ENCODE measurements around the gene SOHLH2. TPM values are rescaled to one million over a fixed set of nuclear protein-coding genes. Genes with fewer than 3 reads are reported as not detected.

SOHLH2 gene
- total RNA-seq, 4 donors from 2014 or later: 0.13 TPM; not detected in 3

GRCh38 chr13:36148446-36148845, 65.9 kb downstream of the SOHLH2 start:
- Histone ChIP-seq H3K4me1 (no peaks in the 10 kb centered on the region), H3K36me3 (no peaks in the 10 kb centered on the region), H3K9me3 (no peaks in the 10 kb centered on the region), H3K27me3 (no peaks in the 10 kb centered on the region), H3K27ac (no peak overlapping the region), H3K4me3 (replicated peaks in 1 of 3) (no peak overlapping the region)
- no peak for DNase-seq
- WGBS, 2 donors: 88 to 94% methylated on average over 1 of the region's 1 CpG
- no peak for TF ChIP-seq CTCF (IDR thresholded peaks at IDR 0.05)
- TF ChIP-seq POLR2A (IDR thresholded peaks at IDR 0.05): no peak
- intact Hi-C loops (cut with DNase I): no loop called here

GRCh38 chr13:36147330-36147729, 67.0 kb downstream of the SOHLH2 start:
- Histone ChIP-seq H3K4me1 (no peaks in the 10 kb centered on the region), H3K4me3 (replicated peaks in 1 of 3) (no peak overlapping the region), H3K36me3 (no peaks in the 10 kb centered on the region), H3K9me3 (no peaks in the 10 kb centered on the region), H3K27me3 (no peaks in the 10 kb centered on the region), H3K27ac (no peak overlapping the region)
- intact Hi-C loops (cut with DNase I): no loop called here
- TF ChIP-seq POLR2A (IDR thresholded peaks at IDR 0.05): no peak
- TF ChIP-seq CTCF (IDR thresholded peaks at IDR 0.05): no peak
- 91% methylated on average over 3 of the region's 3 CpGs for WGBS, 2 donors
- DNase-seq: no peak

GRCh38 chr13:36146511-36147269, 67.7 kb downstream of the SOHLH2 start:
- H3K27me3 ChIP-seq: no peaks in the 10 kb centered on the region
- H3K9me3 ChIP-seq: no peaks in the 10 kb centered on the region
- TF ChIP-seq POLR2A (IDR thresholded peaks at IDR 0.05) (no peak), CTCF (IDR thresholded peaks at IDR 0.05) (no peak)
- WGBS, 2 donors: 76 to 92% methylated on average over 4 of the region's 4 CpGs
- no peak for DNase-seq
- no peaks in the 10 kb centered on the region for H3K36me3 ChIP-seq
- intact Hi-C loops (cut with DNase I): no loop called here
- H3K4me3 ChIP-seq (replicated peaks in 1 of 3): no peak overlapping the region
- H3K27ac ChIP-seq: no peak overlapping the region
- H3K4me1 ChIP-seq: no peaks in the 10 kb centered on the region

GRCh38 chr13:36143738-36144137, 70.6 kb downstream of the SOHLH2 start:
- H3K4me3 ChIP-seq (replicated peaks in 1 of 3): no peak overlapping the region
- H3K4me1 ChIP-seq: no peaks in the 10 kb centered on the region
- TF ChIP-seq POLR2A (IDR thresholded peaks at IDR 0.05): no peak
- no peak for TF ChIP-seq CTCF (IDR thresholded peaks at IDR 0.05)
- intact Hi-C loops (cut with DNase I): no loop called here
- WGBS, 2 donors: 76 to 88% methylated on average over 2 of the region's 2 CpGs
- H3K36me3 ChIP-seq: no peaks in the 10 kb centered on the region
- no peaks in the 10 kb centered on the region for H3K27me3 ChIP-seq
- DNase-seq: no peak
- no peak overlapping the region for H3K27ac ChIP-seq
- no peaks in the 10 kb centered on the region for H3K9me3 ChIP-seq

DNA sequence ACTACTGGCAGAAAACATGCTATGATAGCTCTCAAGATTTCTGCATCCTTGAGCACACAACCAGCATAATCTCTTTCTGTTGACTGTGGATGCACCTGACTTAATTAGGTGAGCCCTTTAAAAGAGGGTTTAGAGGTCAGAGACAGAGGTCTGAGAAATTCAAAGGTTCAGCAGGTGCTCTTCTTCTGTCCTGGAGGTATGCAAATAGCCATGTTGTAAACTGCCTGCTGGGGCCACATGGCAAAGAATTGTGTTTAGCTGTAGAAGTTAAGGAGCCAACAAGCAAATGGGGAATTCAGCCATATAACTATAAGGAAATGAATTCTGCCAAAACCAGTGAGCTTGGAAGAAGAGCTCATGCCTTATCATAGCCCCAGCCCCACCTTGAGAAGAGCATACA, 71.6 kb downstream of the SOHLH2 start:
- no peaks in the 10 kb centered on the region for H3K4me1 ChIP-seq
- H3K27me3 ChIP-seq: no peaks in the 10 kb centered on the region
- H3K4me3 ChIP-seq (replicated peaks in 1 of 3): no peak overlapping the region
- intact Hi-C loops (cut with DNase I): no loop called here
- H3K36me3 ChIP-seq: no peaks in the 10 kb centered on the region
- DNase-seq: no peak
- no peak overlapping the region for H3K27ac ChIP-seq
- H3K9me3 ChIP-seq: no peaks in the 10 kb centered on the region
- no peak for TF ChIP-seq CTCF (IDR thresholded peaks at IDR 0.05)
- no peak for TF ChIP-seq POLR2A (IDR thresholded peaks at IDR 0.05)
